HG03439 (cell line): Measurements from ENCODE around the gene NOP16.
A peak's percentile ranks its signal among the peaks of the same experiment; 100 is the strongest.

ENCODE experiments used
- ATAC-seq: cut with Tn5 transposase; IDR thresholded peaks from one replicate; pipeline ENCODE4 v1.9.1; 2021; ENCODE audit warnings: mild to moderate bottlenecking, moderate library complexity; ENCODE audit not compliant: unreplicated experiment

NOP16 gene, protein sequence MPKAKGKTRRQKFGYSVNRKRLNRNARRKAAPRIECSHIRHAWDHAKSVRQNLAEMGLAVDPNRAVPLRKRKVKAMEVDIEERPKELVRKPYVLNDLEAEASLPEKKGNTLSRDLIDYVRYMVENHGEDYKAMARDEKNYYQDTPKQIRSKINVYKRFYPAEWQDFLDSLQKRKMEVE

GRCh38 chr5:176388444-176389134 lies at the start of gene NOP16, which contains the start of gene HIGD2A:
TSS of gene NOP16 (minus strand) at chr5:176388598. CDS start at chr5:176388539, 59 bp downstream.
TSS of gene HIGD2A (plus strand) at chr5:176388751. CDS start at chr5:176388820, 69 bp downstream.
- peak; percentile 86 for ATAC-seq

- no peak for ATAC-seq
Measured at GRCh38 chr5:176436656-176437055, 48.3 kb upstream of the NOP16 start.

DNA sequence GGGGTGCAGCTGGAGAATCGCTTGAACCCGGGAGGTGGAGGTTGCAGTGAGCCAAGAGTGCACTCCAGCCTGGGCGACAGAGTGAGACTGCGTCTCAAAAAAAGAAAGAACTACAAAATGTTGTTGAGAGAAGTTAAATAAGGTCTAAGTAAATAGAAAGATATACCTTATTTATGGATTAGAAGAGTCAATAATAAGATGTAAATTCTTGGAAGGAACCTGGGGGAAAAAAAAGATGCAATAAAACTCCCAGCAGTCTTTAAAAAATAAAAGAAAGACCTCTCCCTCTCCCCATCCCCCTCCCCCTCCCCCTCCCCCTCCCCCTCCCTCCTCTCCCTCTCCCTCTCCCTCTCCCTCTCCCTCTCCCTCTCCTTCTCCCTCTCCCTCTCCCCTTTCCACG lies 44.3 kb upstream of the NOP16 start:
- no peak for ATAC-seq

- no peak for ATAC-seq
Measured at GRCh38 chr5:176429972-176430371, 41.6 kb upstream of the NOP16 start.

DNA sequence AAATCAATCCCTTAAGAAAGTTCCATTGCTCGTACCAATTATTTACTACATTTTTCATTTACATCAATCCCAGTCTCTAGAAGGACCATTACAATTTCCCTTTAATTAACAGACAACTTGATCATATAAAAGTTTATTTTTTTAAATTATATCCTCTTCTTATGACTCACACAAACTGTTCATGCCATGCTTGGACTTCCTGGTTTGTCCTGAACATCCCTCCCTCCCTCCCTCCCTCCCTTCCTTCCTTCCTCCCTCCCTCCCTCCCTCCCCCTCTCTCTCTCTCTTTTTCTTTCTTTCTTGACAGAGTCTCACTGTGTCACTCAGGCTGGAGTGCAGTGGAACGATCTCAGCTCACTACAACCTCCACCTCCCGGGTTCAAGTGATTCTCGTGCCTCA lies 39.6 kb upstream of the NOP16 start:
- ATAC-seq, result no peak

GRCh38 chr5:176426876-176427275 lies 38.5 kb upstream of the NOP16 start:
- no peak for ATAC-seq

GRCh38 chr5:176425791-176426190 lies 37.4 kb upstream of the NOP16 start:
- ATAC-seq, result no peak

DNA sequence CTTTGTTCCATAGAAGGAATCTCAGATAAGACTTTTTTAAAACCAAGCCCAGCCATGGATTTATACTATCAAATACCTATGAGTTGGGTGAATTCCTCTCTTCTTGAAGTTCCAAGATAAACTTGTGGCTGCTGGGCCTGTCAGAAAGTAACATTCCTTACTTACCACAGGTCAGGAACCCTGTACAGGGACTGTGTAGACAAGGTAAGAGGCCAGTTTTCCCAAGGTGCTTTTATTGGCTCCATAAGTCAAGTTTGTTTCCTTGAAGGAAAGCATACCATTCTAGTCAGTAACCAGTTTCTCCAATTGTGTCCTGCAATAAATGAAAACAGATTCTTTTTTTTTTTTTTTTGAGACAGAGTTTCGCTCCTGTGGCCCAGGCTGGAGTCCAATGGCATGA lies 36.7 kb upstream of the NOP16 start:
- no peak for ATAC-seq

DNA sequence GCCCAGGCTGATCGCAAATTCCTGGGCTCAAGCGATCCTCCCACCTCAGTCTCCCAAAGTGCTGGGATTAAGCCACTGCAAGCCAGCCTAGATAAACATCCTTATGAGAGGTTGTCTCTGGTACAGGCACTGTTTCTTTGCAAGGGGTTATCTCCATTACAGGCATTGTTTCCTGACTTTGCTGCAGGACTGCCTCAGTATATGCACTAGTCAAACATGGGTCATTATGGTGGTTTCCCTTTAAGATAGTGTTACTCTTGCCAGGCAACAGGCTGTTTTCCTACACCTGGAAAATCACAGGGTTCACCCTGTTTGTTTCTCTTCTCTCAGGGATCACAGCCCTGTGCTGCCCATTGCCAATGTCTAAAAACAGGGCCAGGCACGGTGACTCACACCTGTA lies 35.8 kb upstream of the NOP16 start:
- ATAC-seq, result no peak

DNA sequence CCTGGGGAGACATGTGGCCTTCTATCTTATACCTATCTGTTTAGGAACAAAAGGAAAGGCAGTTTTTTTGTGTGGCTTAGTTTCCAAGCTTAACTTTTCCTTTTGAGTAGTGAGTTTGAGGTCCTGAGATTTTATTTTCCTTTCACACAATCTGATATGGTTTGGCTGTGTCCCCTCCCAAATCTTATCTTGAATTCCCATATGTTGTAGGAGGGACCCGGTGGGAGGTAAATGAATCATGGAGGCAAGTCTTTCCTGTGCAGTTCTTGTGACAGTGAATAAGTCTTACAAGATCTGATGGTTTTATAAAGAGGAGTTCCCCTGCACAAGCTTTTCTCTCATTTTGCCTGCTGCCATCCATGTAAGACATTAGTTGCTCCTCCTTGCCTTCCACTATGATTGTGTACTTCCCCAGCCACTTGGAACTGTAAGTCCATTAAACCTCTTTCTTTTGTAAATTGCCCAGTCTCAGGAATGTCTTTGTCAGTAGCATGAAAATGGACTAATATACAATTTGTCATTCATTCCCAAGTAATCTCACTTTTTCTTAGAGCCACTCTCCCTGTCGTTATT lies 32.7 kb upstream of the NOP16 start:
- ATAC-seq, result no peak

- no peak for ATAC-seq
Measured at GRCh38 chr5:176420086-176420485, 31.7 kb upstream of the NOP16 start.

DNA sequence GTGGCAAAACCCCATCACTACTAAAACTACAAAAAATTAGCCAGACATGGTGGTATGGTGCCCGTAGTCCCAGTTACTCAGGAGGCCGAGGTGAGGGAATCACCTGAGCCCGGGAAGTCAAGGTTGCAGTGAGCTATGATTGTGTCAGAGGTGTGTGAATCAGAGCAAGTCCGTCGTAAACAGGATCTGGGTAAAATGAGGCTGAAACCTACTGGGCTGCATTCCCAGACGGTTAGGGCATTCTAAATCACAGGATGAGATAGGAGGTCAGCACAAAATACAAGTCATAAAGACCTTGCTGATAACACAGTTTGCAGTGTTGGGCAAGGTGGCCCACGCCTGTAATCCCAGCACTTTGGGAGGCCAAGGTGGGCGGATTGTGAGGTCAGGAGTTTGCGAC lies 29.9 kb upstream of the NOP16 start:
- ATAC-seq, result no peak

GRCh38 chr5:176416965-176417364 lies 28.6 kb upstream of the NOP16 start:
- ATAC-seq, result no peak

DNA sequence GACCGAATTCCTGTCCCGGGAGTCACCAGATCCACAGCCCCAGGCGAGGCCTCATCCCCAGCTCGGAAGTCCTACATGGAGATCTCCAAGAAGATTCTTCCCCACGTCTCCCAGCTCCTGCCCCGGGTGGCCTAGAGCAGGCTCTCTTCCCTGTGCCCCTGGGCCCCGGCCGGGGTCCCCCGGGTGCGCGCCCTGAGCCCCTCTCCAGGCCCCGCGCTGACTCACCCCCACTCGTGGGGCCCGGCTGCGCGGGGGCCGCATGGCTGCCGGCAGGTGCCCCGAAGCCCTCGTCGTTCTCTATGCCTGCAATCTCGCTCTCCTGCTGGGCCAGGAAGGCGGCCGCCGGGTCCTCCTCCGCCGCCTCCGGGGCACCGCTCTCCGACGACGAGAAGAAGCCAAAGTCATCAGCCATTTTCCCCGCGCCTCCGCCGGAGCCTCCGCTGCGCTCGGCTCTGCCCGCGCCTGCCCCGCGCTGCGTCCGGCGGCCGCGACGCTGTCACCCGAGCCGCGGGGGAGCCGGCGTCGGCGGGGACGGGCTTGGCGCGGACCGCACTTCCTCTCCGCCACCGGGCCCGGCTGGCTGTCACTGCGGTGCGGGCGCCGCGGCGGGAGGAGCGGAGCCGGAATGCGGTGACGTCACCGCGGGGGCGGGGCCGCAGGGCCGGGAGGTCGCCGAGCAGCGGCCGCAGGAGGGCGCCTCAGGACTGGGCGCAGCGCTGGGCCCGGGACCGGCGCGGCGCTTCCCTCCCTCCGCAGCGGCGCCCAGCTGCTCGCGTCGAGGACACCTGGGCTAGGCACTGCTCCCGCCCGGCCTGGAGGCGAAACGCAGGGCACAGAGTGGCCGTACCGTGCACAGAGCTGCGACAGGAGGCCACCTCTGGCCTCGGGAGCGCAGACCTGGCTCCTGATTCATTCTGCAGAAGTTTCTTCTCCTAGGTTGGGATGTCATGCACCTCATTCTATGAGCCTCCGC lies 27.8 kb upstream of the NOP16 start, which contains the start of gene CLTB:
TSS of gene CLTB (minus strand) at position 588 of the 973 bp plus-strand sequence. CDS start at position 412, 176 bp downstream.
- ATAC-seq, result peak; percentile 81

- no peak for ATAC-seq
Measured at GRCh38 chr5:176415240-176415951, 27.0 kb upstream of the NOP16 start.

- ATAC-seq, result no peak
Measured at GRCh38 chr5:176414704-176415103, 26.3 kb upstream of the NOP16 start.

DNA sequence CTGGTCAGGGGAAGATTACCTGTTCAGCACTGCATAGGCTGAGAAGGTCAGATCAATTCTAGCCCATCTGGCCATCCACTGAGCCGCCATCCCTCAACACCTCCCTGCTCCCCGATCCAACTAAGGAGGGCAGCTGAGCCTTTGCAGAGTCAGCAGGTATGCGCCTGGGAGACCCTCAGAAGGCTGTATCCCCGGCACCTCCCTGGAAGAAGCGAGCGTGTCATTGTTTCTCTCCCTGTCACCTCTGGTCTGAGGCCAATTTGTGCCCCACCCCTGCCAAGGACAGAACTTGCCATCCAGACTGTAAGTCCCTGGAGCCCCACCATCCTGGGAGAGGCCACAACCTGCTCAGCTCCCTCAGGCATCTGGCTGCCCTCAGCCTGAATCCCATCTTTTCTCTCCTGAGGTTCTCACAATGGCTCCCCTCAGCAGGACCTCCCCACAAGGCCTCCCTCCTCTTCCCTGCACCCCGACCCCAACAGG lies 25.4 kb upstream of the NOP16 start:
- ATAC-seq, result no peak

DNA sequence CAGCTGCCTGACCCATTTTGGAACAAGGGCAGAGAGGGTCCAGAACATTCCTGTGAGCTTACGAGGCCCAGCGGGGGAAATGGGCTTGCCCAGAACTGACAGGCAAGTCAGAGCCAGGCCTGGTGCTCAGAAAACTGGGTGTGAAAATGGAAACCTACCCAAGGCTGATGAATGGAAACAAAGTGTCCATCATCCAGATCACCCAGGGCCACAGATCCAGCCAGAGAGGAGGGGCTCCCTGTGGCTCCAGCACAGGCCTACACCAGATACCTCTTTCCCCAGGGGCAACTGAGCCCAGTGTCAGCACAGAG lies 24.8 kb upstream of the NOP16 start:
- ATAC-seq, result no peak

DNA sequence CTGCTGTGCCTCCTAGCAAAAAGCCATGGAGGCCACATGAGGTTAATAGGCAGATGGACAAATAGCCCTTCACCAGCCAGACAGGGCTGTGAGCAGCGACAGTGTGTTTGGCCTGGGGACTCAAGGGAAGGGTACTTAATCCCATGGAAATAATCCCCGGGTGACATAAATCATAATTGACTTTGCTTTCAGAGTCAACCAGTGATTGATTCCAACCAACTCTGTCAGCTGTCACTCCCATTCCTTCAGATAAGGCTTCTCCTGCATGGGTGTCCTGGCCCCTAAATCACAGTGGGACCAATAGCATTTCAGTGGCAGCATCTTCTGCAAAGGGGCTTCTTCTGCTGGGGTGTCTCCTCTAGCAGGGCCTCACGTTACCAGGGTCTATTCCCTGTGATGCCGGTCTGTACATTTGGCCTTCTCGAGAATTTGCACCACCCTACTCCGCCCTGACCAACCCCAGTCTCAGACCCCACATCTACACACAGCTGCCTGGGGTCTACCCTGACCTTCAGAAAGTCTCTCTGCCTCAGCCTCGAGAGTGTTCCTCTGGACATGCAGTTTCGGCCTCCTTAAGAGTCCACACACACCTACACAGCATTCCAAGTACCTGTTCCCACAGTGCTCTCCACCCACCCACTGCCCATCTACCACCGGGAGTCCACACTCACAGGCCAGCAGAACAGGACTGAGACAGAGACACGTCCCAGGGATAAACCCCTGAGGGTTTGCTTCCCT lies 24.3 kb upstream of the NOP16 start:
- ATAC-seq, result no peak
